Hepatocyte (in vitro differentiated cells): ENCODE measurements around the gene FAM180B. TPM values are rescaled to one million over a fixed set of nuclear protein-coding genes. Genes with fewer than 3 reads are reported as not detected.

ENCODE experiments used
- DNase-seq: peaks from one replicate; pipeline ENCODE4 v3.0.0-alpha.2; 2016; ENCODE audit warnings: low spot score
- H2AFZ ChIP-seq: fragments of 200-600 bp; sonication (generic); 2 replicates; pipeline ENCODE4 v1.6.0; 2016; ENCODE audit warnings: antibody characterized with exemption, mild to moderate bottlenecking
- H3K27ac ChIP-seq: fragments of 200-600 bp; sonication (generic); 2 replicates; pipeline ENCODE4 v1.5.1; 2016; ENCODE audit warnings: mild to moderate bottlenecking
- H3K27me3 ChIP-seq: fragments of 200-600 bp; sonication (generic); 2 replicates; pipeline ENCODE4 v1.6.1; 2016
- H3K36me3 ChIP-seq: fragments of 200-600 bp; sonication (generic); replicated peaks from 2 replicates; pipeline ENCODE4 v1.5.1; 2016; ENCODE audit warnings: low read depth; ENCODE audit not compliant: insufficient read depth
- H3K4me1 ChIP-seq: fragments of 200-600 bp; sonication (generic); 2 replicates; pipeline ENCODE4 v1.5.1; 2016; ENCODE audit warnings: mild to moderate bottlenecking, moderate library complexity; ENCODE audit not compliant: insufficient read depth
- H3K4me2 ChIP-seq: fragments of 200-600 bp; sonication (generic); 2 replicates; pipeline ENCODE4 v1.6.0; 2016
- H3K4me3 ChIP-seq: fragments of 200-600 bp; sonication (generic); 2 replicates; pipeline ENCODE4 v1.5.1; 2016; ENCODE audit warnings: mild to moderate bottlenecking
- H3K79me2 ChIP-seq: fragments of 200-600 bp; sonication (generic); 2 replicates; pipeline ENCODE4 v1.6.0; 2017; ENCODE audit warnings: mild to moderate bottlenecking
- H3K9me2 ChIP-seq: fragments of 200-600 bp; sonication (generic); replicated peaks from 2 replicates; pipeline ENCODE4 v1.6.0; 2017; ENCODE audit warnings: mild to moderate bottlenecking; ENCODE audit not compliant: insufficient read depth
- H3K9me3 ChIP-seq: fragments of 200-600 bp; sonication (generic); 2 replicates; pipeline ENCODE4 v1.5.1; 2016; ENCODE audit warnings: low read depth, mild to moderate bottlenecking
- H4K20me1 ChIP-seq: fragments of 200-600 bp; sonication (generic); 2 replicates; pipeline ENCODE4 v1.6.0; 2016; ENCODE audit warnings: mild to moderate bottlenecking; ENCODE audit not compliant: insufficient read depth, poor library complexity, severe bottlenecking
- EZH2 ChIP-seq: fragments of 200-600 bp; sonication (generic); IDR thresholded peaks from 2 replicates; pipeline ENCODE4 v1.6.1; 2016; ENCODE audit warnings: antibody characterized with exemption, mild to moderate bottlenecking, borderline replicate concordance
- EZH2phosphoT487 ChIP-seq: fragments of 200-600 bp; sonication (generic); IDR thresholded peaks from one replicate; pipeline ENCODE4 v1.6.1; 2018; ENCODE audit warnings: antibody characterized with exemption, mild to moderate bottlenecking, low read depth, moderate library complexity; ENCODE audit not compliant: unreplicated experiment, severe bottlenecking
- WGBS: methylation state at CpG from one replicate; pipeline ENCODE4 v1.1.6; 2016; ENCODE audit warnings: low lambda C conversion rate; ENCODE audit errors: missing lambda C conversion rate; 5-methylcytosine and 5-hydroxymethylcytosine counted together
- polyA plus RNA-seq: library from polyadenylated mRNA; unstranded; fragments of >200 nt; fragmentation: Nextera tagmentation; extraction: Ambion mirVana; gene quantifications from 2 replicates; pipeline ENCODE4 v1.2.1, GENCODE V29; 2016
- total RNA-seq: library from RNA; depleted of rRNA; stranded (reverse); fragments of >200 nt; gene quantifications from 2 replicates; pipeline ENCODE4 v1.2.3, GENCODE V29; 2014
- TF ChIP-seq, protein P1 (sequence below): fragments of 200-600 bp; sonication (generic); IDR thresholded peaks from 2 replicates; pipeline ENCODE4 v1.5.1; 2016; ENCODE audit warnings: antibody characterized with exemption, mild to moderate bottlenecking; ENCODE audit not compliant: poor library complexity

FAM180B gene
- total and polyA plus RNA-seq, 2 experiments from 2014 or later = 0.50 TPM; not detected in 1

DNA sequence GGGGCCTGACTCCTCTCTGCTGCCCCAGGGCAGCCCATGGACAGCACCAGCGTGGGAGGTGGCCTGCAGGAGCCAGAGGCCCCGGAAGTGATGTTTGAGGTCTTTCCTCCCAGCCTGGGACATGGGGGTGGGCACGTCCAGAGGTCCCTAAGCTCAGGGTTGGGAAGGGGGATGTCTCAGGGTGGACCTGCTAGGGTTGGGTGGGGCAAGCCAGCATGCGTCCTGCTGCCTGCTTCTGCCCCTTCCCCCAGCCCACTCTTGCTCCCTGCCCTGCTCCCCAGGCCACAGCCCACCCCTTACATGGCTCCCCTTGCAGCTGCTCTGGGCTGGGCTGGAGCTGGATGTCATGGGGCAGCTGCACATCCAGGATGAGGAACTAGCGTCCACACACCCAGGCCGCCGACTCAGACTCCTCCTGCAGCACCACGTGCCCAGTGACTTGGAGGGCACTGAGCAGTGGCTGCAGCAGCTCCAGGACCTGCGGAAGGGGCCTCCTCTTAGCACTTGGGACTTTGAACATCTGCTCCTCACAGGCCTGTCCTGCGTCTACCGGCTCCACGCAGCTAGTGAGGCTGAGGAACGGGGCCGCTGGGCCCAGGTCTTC, 1.3 kb downstream of the FAM180B start:
- TF ChIP-seq EZH2 (no peak), EZH2phosphoT487 (no peak)
- TF ChIP-seq, protein P1, sequence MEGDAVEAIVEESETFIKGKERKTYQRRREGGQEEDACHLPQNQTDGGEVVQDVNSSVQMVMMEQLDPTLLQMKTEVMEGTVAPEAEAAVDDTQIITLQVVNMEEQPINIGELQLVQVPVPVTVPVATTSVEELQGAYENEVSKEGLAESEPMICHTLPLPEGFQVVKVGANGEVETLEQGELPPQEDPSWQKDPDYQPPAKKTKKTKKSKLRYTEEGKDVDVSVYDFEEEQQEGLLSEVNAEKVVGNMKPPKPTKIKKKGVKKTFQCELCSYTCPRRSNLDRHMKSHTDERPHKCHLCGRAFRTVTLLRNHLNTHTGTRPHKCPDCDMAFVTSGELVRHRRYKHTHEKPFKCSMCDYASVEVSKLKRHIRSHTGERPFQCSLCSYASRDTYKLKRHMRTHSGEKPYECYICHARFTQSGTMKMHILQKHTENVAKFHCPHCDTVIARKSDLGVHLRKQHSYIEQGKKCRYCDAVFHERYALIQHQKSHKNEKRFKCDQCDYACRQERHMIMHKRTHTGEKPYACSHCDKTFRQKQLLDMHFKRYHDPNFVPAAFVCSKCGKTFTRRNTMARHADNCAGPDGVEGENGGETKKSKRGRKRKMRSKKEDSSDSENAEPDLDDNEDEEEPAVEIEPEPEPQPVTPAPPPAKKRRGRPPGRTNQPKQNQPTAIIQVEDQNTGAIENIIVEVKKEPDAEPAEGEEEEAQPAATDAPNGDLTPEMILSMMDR = no peak
- Histone ChIP-seq H3K9me2 (no peaks in the 10 kb centered on the region), H3K4me1 (no peaks in the 10 kb centered on the region), H2AFZ (no peak overlapping the region), H3K36me3 (no peaks in the 10 kb centered on the region), H3K4me2 (no peak overlapping the region), H3K27ac (no peak overlapping the region), H3K4me3 (no peak overlapping the region), H3K9me3 (no peaks in the 10 kb centered on the region), H3K27me3 (peaks cover 9% of the 10 kb centered on the region), H3K79me2 (no peaks in the 10 kb centered on the region), H4K20me1 (no peaks in the 10 kb centered on the region)
- WGBS = 85% methylated on average over 12 of the region's 14 CpGs
- no peak for DNase-seq

DNA sequence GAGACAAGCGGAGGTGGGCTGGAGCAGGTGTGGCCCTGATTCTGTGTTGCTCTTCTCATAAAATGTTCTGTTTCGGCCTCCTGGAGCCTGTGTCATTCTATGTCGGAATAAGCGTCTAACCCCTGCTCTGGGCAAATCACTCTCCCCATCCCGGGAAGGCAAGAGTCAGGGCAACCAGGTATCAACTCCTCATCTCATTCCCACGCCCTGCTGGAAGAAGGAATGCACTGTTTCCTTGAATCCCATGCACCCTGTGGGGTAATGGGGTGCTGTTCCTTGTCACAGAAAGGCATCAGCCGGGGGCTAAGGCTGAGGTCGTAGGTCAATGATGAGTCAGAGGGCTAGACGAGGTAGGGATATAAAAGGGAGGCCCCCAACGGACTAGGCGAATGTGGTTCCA, 2.6 kb downstream of the FAM180B start:
- 82% methylated on average over 11 of the region's 11 CpGs for WGBS
- no peaks in the 10 kb centered on the region for H3K9me3 ChIP-seq
- H3K27ac ChIP-seq = no peak overlapping the region
- no peak for TF ChIP-seq EZH2
- TF ChIP-seq, protein P1 = no peak
- no peak for TF ChIP-seq EZH2phosphoT487
- no peaks in the 10 kb centered on the region for H3K79me2 ChIP-seq
- H3K4me3 ChIP-seq = no peak overlapping the region
- no peaks in the 10 kb centered on the region for H3K4me1 ChIP-seq
- H3K9me2 ChIP-seq = no peaks in the 10 kb centered on the region
- H3K36me3 ChIP-seq = no peaks in the 10 kb centered on the region
- peaks cover 22% of the 10 kb centered on the region for H3K27me3 ChIP-seq
- no peak for DNase-seq
- H3K4me2 ChIP-seq = no peak overlapping the region
- H2AFZ ChIP-seq = no peak overlapping the region
- H4K20me1 ChIP-seq = no peaks in the 10 kb centered on the region

DNA sequence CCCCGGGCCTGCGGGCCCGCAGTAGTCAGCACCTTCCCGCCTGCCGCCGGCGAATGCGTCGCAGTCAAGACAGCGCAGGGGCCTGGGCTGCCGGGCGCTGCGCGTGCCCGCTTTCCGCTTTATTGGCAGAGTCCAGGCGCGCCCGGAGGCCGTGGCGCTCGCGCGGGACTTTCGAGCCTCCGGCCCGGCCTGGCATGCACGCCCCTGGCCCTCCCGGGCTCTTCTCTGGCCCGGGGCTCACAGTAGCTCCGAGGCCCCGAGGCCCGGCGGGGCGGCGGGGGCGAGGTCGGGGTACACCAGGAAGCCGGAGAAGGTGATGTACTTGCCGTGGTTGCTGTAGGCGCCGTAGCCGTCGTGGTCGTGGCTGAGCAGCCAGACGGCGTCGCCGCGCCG, 3.1 kb downstream of the FAM180B start:
- H3K4me3 ChIP-seq = no peak overlapping the region
- no peak for DNase-seq

More for the DNA sequence above, 3.1 kb downstream of the FAM180B start:
- no peaks in the 10 kb centered on the region for H4K20me1 ChIP-seq
- H3K4me2 ChIP-seq = no peak overlapping the region
- no peaks in the 10 kb centered on the region for H3K36me3 ChIP-seq
- no peaks in the 10 kb centered on the region for H3K9me3 ChIP-seq
- no peak for TF ChIP-seq EZH2phosphoT487
- TF ChIP-seq EZH2 = no peak
- TF ChIP-seq, protein P1 = no peak
- no peaks in the 10 kb centered on the region for H3K9me2 ChIP-seq
- H3K79me2 ChIP-seq = no peaks in the 10 kb centered on the region
- no peak overlapping the region for H3K27ac ChIP-seq
- H3K4me1 ChIP-seq = no peaks in the 10 kb centered on the region
- H2AFZ ChIP-seq = no peak overlapping the region
- 96% methylated on average over 37 of the region's 51 CpGs for WGBS
- H3K27me3 ChIP-seq = peaks cover 26% of the 10 kb centered on the region
